ENCODE results near the gene CCL25. TPM values are rescaled to one million over a fixed set of nuclear protein-coding genes. Genes with fewer than 3 reads are reported as not detected.

CCL25 gene
- total RNA-seq, result 1 to 10 TPM; 4.5 to 6.0 TPM

GRCh38 chr19:8052464-8052859, at the start of gene CCL25:
Gene CCL25, plus strand, starts transcription at chr19:8052760. Its CDS starts 290 bp downstream, at chr19:8053050.

GRCh38 chr19:8005534-8006256, 46.9 kb upstream of the CCL25 start, which contains the start of gene ELAVL1:
Gene ELAVL1, minus strand, starts transcription at chr19:8005641. Its CDS starts 13,826 bp downstream, at chr19:7991815.

Other genes with a start within 250 kb of the CCL25 start
- 10 to 100 TPM; 10.1 to 12.0 TPM for gene EVI5L, start 222.5 kb upstream of the CCL25 start, total RNA-seq
- under 1 TPM; 0.22 to 0.33 TPM for gene PRR36, start 178.4 kb upstream of the CCL25 start, total RNA-seq
- gene LRRC8E, start 164.2 kb upstream of the CCL25 start, total RNA-seq, result not detected
- gene MAP2K7, start 148.9 kb upstream of the CCL25 start, total RNA-seq, result 10 to 100 TPM; 48.0 to 50.1 TPM
- gene TGFBR3L, start 137.9 kb upstream of the CCL25 start, total RNA-seq, result 1 to 10 TPM; 1.4 to 2.1 TPM
- gene SNAPC2, start 132.4 kb upstream of the CCL25 start, total RNA-seq, result 10 to 100 TPM; 17.4 to 23.8 TPM
- gene CTXN1, start 126.6 kb upstream of the CCL25 start, total RNA-seq, result not detected
- 10 to 100 TPM; 46.9 to 48.3 TPM for gene TIMM44, start 109.1 kb upstream of the CCL25 start, total RNA-seq
- 10 to 100 TPM; 78.4 to 85.2 TPM for gene ELAVL1, start 47.1 kb upstream of the CCL25 start, total RNA-seq
- gene FBN3, start 96.8 kb downstream of the CCL25 start, total RNA-seq, result not detected
- 10 to 100 TPM; 31.4 to 35.3 TPM for gene CERS4, start 156.6 kb downstream of the CCL25 start, total RNA-seq